Loucy (cell line): ENCODE measurements around the gene MMRN1.

ENCODE experiments used
- H2AFZ ChIP-seq: fragments of 200-600 bp; sonication (generic); 2 replicates; pipeline ENCODE4 v1.6.0; 2016; ENCODE audit warnings: antibody characterized with exemption, mild to moderate bottlenecking, low read length, moderate library complexity
- H3F3A ChIP-seq: fragments of 200-600 bp; 2 replicates; pipeline ENCODE4 v1.6.0; 2016; ENCODE audit warnings: antibody characterized with exemption, low read depth, mild to moderate bottlenecking
- H3K27me3 ChIP-seq: fragments of 200-600 bp; sonication (generic); 2 replicates; pipeline ENCODE4 v1.6.1; 2014; ENCODE audit warnings: low read length, mild to moderate bottlenecking; ENCODE audit not compliant: insufficient read depth, poor library complexity, severe bottlenecking
- H3K36me3 ChIP-seq: fragments of 200-600 bp; sonication (generic); 2 replicates; pipeline ENCODE4 v1.6.1; 2016; ENCODE audit warnings: low read length; ENCODE audit not compliant: insufficient read depth
- H3K4me1 ChIP-seq: fragments of 200-600 bp; sonication (generic); 2 replicates; pipeline ENCODE4 v1.5.1; 2014; ENCODE audit warnings: low read length, mild to moderate bottlenecking; ENCODE audit not compliant: insufficient read depth, poor library complexity, severe bottlenecking
- H3K4me2 ChIP-seq: fragments of 200-600 bp; sonication (generic); 2 replicates; pipeline ENCODE4 v1.6.0; 2014; ENCODE audit warnings: antibody characterized with exemption, low read length, low read depth, mild to moderate bottlenecking; ENCODE audit not compliant: poor library complexity, severe bottlenecking
- H3K4me3 ChIP-seq: fragments of 200-600 bp; sonication (generic); 2 replicates; pipeline ENCODE4 v1.5.1; 2014; ENCODE audit warnings: low read length, mild to moderate bottlenecking, mixed read lengths; ENCODE audit not compliant: poor library complexity, severe bottlenecking
- H3K79me2 ChIP-seq: fragments of 200-600 bp; sonication (generic); 2 replicates; pipeline ENCODE4 v1.6.1; 2014; ENCODE audit warnings: low read length; ENCODE audit not compliant: insufficient read depth
- H3K9ac ChIP-seq: fragments of 200-600 bp; sonication (generic); 2 replicates; pipeline ENCODE4 v1.6.0; 2014; ENCODE audit warnings: mild to moderate bottlenecking, low read depth, low read length, moderate library complexity; ENCODE audit not compliant: poor library complexity, severe bottlenecking
- H3K9me2 ChIP-seq: fragments of 200-600 bp; sonication (generic); replicated peaks from 2 replicates; pipeline ENCODE4 v1.6.1; 2016; ENCODE audit warnings: low read depth, low read length, mixed read lengths
- H3K9me3 ChIP-seq: fragments of 200-600 bp; sonication (generic); 2 replicates; pipeline ENCODE4 v1.6.1; 2014; ENCODE audit warnings: mild to moderate bottlenecking, antibody characterized with exemption, low read length, low read depth; ENCODE audit not compliant: insufficient read depth
- H4K20me1 ChIP-seq: fragments of 200-600 bp; sonication (generic); 2 replicates; pipeline ENCODE4 v1.6.0; 2014; ENCODE audit warnings: antibody characterized with exemption, low read length, mild to moderate bottlenecking; ENCODE audit not compliant: insufficient read depth, poor library complexity, severe bottlenecking
- CTCF ChIP-seq: fragments of 200-600 bp; sonication (generic); conservative IDR thresholded peaks from 2 replicates; pipeline ENCODE4 v1.5.1; 2014; ENCODE audit warnings: mild to moderate bottlenecking, antibody characterized with exemption, low read length
- EZH2phosphoT487 ChIP-seq: fragments of 200-600 bp; IDR thresholded peaks from 2 replicates; pipeline ENCODE4 v1.6.1; 2018; ENCODE audit warnings: antibody characterized with exemption, mild to moderate bottlenecking, moderate library complexity, borderline replicate concordance

The MMRN1 gene

GRCh38 chr4:89998469-89999011 lies 103.9 kb downstream of the MMRN1 start:
- Histone ChIP-seq H3K4me2 (no peak overlapping the region), H3K36me3 (no peaks in the 10 kb centered on the region), H3K4me3 (no peak overlapping the region), H4K20me1 (no peaks in the 10 kb centered on the region), H3F3A (no peaks in the 10 kb centered on the region), H2AFZ (no peak overlapping the region), H3K27me3 (no peaks in the 10 kb centered on the region), H3K79me2 (no peaks in the 10 kb centered on the region), H3K9ac (no peak overlapping the region), H3K4me1 (no peaks in the 10 kb centered on the region), H3K9me3 (no peaks in the 10 kb centered on the region), H3K9me2 (no peaks in the 10 kb centered on the region)
- TF ChIP-seq CTCF (0 out of 2 replicates have a peak, but pooled peaks have one; percentile 21), EZH2phosphoT487 (no peak)

GRCh38 chr4:90001023-90001422 lies 106.4 kb downstream of the MMRN1 start:
- TF ChIP-seq EZH2phosphoT487 (no peak), CTCF (no peak)
- Histone ChIP-seq H3K27me3 (no peaks in the 10 kb centered on the region), H3K9me3 (no peaks in the 10 kb centered on the region), H3K36me3 (no peaks in the 10 kb centered on the region), H3K4me2 (no peak overlapping the region), H3F3A (no peaks in the 10 kb centered on the region), H3K4me1 (no peaks in the 10 kb centered on the region), H3K4me3 (no peak overlapping the region), H3K79me2 (no peaks in the 10 kb centered on the region), H2AFZ (no peak overlapping the region), H3K9ac (no peak overlapping the region), H3K9me2 (no peaks in the 10 kb centered on the region), H4K20me1 (no peaks in the 10 kb centered on the region)

- Histone ChIP-seq H3K9me3 (no peaks in the 10 kb centered on the region), H3K4me1 (no peaks in the 10 kb centered on the region), H3K9ac (no peak overlapping the region), H4K20me1 (no peaks in the 10 kb centered on the region), H2AFZ (peak overlapping the region; percentile 69), H3F3A (no peaks in the 10 kb centered on the region), H3K4me2 (no peak overlapping the region), H3K4me3 (no peak overlapping the region), H3K36me3 (no peaks in the 10 kb centered on the region), H3K27me3 (no peaks in the 10 kb centered on the region), H3K9me2 (no peaks in the 10 kb centered on the region), H3K79me2 (no peaks in the 10 kb centered on the region)
- TF ChIP-seq CTCF (no peak), EZH2phosphoT487 (no peak)
Measured at GRCh38 chr4:90002441-90003062, 107.9 kb downstream of the MMRN1 start.
